ENCODE measurements around the gene ZDHHC21.
A peak's percentile ranks its signal among the peaks of the same experiment; 100 is the strongest.

ZDHHC21 gene

GRCh38 chr9:14608540-14608939 is 84.7 kb downstream of the ZDHHC21 start:
- no peak for DNase-seq

- DNase-seq = no peak
These were observed 95.9 kb downstream of the ZDHHC21 start for GRCh38 chr9:14597171-14597799.

GRCh38 chr9:14593406-14593805 is 99.8 kb downstream of the ZDHHC21 start:
- peak in 1 of 4 experiments; percentile 3 for DNase-seq

- DNase-seq = no peak
These were observed 101.8 kb downstream of the ZDHHC21 start for GRCh38 chr9:14591411-14591810.

GRCh38 chr9:14585730-14586473 is 107.3 kb downstream of the ZDHHC21 start:
- DNase-seq = peak in 1 of 4 experiments; percentile 2

- DNase-seq = no peak
These were observed 108.7 kb downstream of the ZDHHC21 start for GRCh38 chr9:14584571-14584970.

- no peak for DNase-seq
These were observed 115.2 kb downstream of the ZDHHC21 start for GRCh38 chr9:14578030-14578429.

GRCh38 chr9:14574173-14574572 is 119.1 kb downstream of the ZDHHC21 start:
- no peak for DNase-seq

- no peak for DNase-seq
These were observed 119.9 kb downstream of the ZDHHC21 start for GRCh38 chr9:14573319-14573718.

- DNase-seq = no peak
These were observed 127.7 kb downstream of the ZDHHC21 start for GRCh38 chr9:14565352-14566016.

- no peak for DNase-seq
These were observed 129.2 kb downstream of the ZDHHC21 start for GRCh38 chr9:14563902-14564624.

GRCh38 chr9:14561929-14562405 is 131.3 kb downstream of the ZDHHC21 start:
- no peak for DNase-seq
